ENCODE results near the gene IP6K1. TPM values are rescaled to one million over a fixed set of nuclear protein-coding genes. Genes with fewer than 3 reads are reported as not detected.

Gene IP6K1
- total RNA-seq, 2 experiments from 2014 or later = 33.3 to 36.0 TPM

- no peaks in the 10 kb centered on the region for H3K36me3 ChIP-seq (ENCODE audit: insufficient read depth, low read length)
- peaks cover 4% of the 10 kb centered on the region for H3K27me3 Mint-ChIP-seq
- ChIA-PET CTCF (interaction anchor here (0.7 to 6.2 kb wide), 22 partner anchors 9 to 140 kb away, joined by 3 to 103 read pairs (median 4); partner anchors contain the start of genes AMIGO3, IP6K1, MON1A and RBM6), POLR2A (interaction anchor here (0.6 to 4.7 kb wide), 20 partner anchors 10 to 782 kb away, joined by 3 to 83 read pairs (median 6); partner anchors contain the start of genes AMIGO3, GMPPB, GNAI2 and IP6K1)
- H3K27ac ChIP-seq (ENCODE audit: low read depth in 1 of 2, low read length in 2 of 2) = peak within 1 kb of the TSS; percentile 69 to 74
- H3K4me3 ChIP-seq (ENCODE audit: low read length) = peak within 1 kb of the TSS; percentile 85
- H3K36me3 Mint-ChIP-seq (ENCODE audit: low read depth) = peaks cover 6% of the 10 kb centered on the region
- no peaks in the 10 kb centered on the region for H3K9me3 Mint-ChIP-seq
- peak; percentile 87 for TF ChIP-seq CTCF (IDR thresholded peaks at IDR 0.05)
- H3K4me1 Mint-ChIP-seq (ENCODE audit: low read depth) = peaks cover 45% of the 10 kb centered on the region
- intact Hi-C loops (cut with DNase I, micrococcal nuclease) = loop anchor here (1.0 to 10.0 kb wide), 8 partner anchors 10 to 285 kb away; partner anchors contain the start of genes RBM5 (in 2 of the 2), IP6K1 (in 1 of the 2), MON1A (in 1 of the 2) and UBA7 (in 1 of the 2)
- DNase-seq = peak; percentile 82 to 95 (median 84)
- H3K4me3 Mint-ChIP-seq = peak within 1 kb of the TSS; percentile 90
- peaks cover 51% of the 10 kb centered on the region for H3K4me1 ChIP-seq (ENCODE audit: insufficient read depth, low read length)
- no peaks in the 10 kb centered on the region for H3K9me3 ChIP-seq (ENCODE audit: control insufficient read depth in 1 of 2, insufficient read depth in 1 of 2, low read length in 2 of 2)
- H3K27ac Mint-ChIP-seq = peak within 1 kb of the TSS; percentile 80
- ATAC-seq (ENCODE audit: poor library complexity) = peak; percentile 88
- no peaks in the 10 kb centered on the region for H3K27me3 ChIP-seq (ENCODE audit: control insufficient read depth in 1 of 2, insufficient read depth in 2 of 2, low read length in 2 of 2)
Measured at GRCh38 chr3:49802719-49803464, 16.6 kb upstream of the IP6K1 start, which contains the start of gene INKA1. TSS of gene INKA1 (plus strand) at chr3:49803261. CDS start at chr3:49803393, 132 bp downstream.

- Mint-ChIP-seq H3K9me3 (no peaks in the 10 kb centered on the region), H3K27me3 (peaks cover 4% of the 10 kb centered on the region), H3K4me3 (peak overlapping the region; percentile 52), H3K4me1 (ENCODE audit: low read depth) (peaks cover 28% of the 10 kb centered on the region), H3K27ac (no peak overlapping the region), H3K36me3 (ENCODE audit: low read depth) (no peaks in the 10 kb centered on the region)
- Histone ChIP-seq H3K4me3 (ENCODE audit: low read length) (no peak overlapping the region), H3K4me1 (ENCODE audit: insufficient read depth, low read length) (peaks cover 34% of the 10 kb centered on the region), H3K27ac (ENCODE audit: low read depth in 1 of 2, low read length in 2 of 2) (no peak overlapping the region), H3K27me3 (ENCODE audit: control insufficient read depth in 1 of 2, insufficient read depth in 2 of 2, low read length in 2 of 2) (no peaks in the 10 kb centered on the region), H3K36me3 (ENCODE audit: insufficient read depth, low read length) (no peaks in the 10 kb centered on the region), H3K9me3 (ENCODE audit: control insufficient read depth in 1 of 2, insufficient read depth in 1 of 2, low read length in 2 of 2) (no peaks in the 10 kb centered on the region)
- no peak for ATAC-seq (ENCODE audit: poor library complexity)
- CTCF ChIA-PET = interaction anchor here (1.4 to 6.2 kb wide), 2 partner anchors 8 to 39 kb away, joined by 3 to 103 read pairs; no protein-coding TSS in a partner anchor
- POLR2A ChIA-PET = interaction anchor here (1.2 to 4.7 kb wide), 4 partner anchors 12 to 38 kb away, joined by 3 to 83 read pairs (median 34); partner anchors contain the start of genes IP6K1 and UBA7
- intact Hi-C loops (cut with DNase I, micrococcal nuclease) = loop anchor here (5.0 to 10.0 kb wide), 2 partner anchors 126 to 284 kb away; partner anchors contain the start of genes MON1A (in 1 of the 2) and RBM5 (in 1 of the 2)
- no peak for TF ChIP-seq CTCF (IDR thresholded peaks at IDR 0.05)
- peak in 1 of 14 experiments; percentile 6 for DNase-seq
Measured at GRCh38 chr3:49801160-49801559, 14.8 kb upstream of the IP6K1 start.

GRCh38 chr3:49799761-49800160, 13.4 kb upstream of the IP6K1 start, which contains the start of gene CDHR4:
TSS of gene CDHR4 (minus strand) at chr3:49799873. CDS start at chr3:49799812, 61 bp downstream.
- Mint-ChIP-seq H3K36me3 (ENCODE audit: low read depth) (no peaks in the 10 kb centered on the region), H3K4me1 (ENCODE audit: low read depth) (peaks cover 14% of the 10 kb centered on the region), H3K4me3 (peak within 1 kb of the TSS; percentile 34), H3K9me3 (no peaks in the 10 kb centered on the region), H3K27me3 (peaks cover 4% of the 10 kb centered on the region), H3K27ac (no peak within 1 kb of the TSS)
- no peak within 1 kb of the TSS for H3K27ac ChIP-seq (ENCODE audit: low read depth in 1 of 2, low read length in 2 of 2)
- H3K4me3 ChIP-seq (ENCODE audit: low read length) = no peak within 1 kb of the TSS
- intact Hi-C loops (cut with DNase I, micrococcal nuclease) = loop anchor here (5.0 to 10.0 kb wide), 2 partner anchors 128 to 285 kb away; partner anchors contain the start of genes MON1A (in 1 of the 2) and RBM5 (in 1 of the 2)
- DNase-seq (peak in 1 of 14 experiments; percentile 13), ATAC-seq (ENCODE audit: poor library complexity) (no peak)
- peaks cover 20% of the 10 kb centered on the region for H3K4me1 ChIP-seq (ENCODE audit: insufficient read depth, low read length)
- TF ChIP-seq CTCF (IDR thresholded peaks at IDR 0.05) = no peak
- H3K27me3 ChIP-seq (ENCODE audit: control insufficient read depth in 1 of 2, insufficient read depth in 2 of 2, low read length in 2 of 2) = no peaks in the 10 kb centered on the region
- no peaks in the 10 kb centered on the region for H3K36me3 ChIP-seq (ENCODE audit: insufficient read depth, low read length)
- CTCF ChIA-PET = interaction anchor here (0.7 to 0.8 kb wide), 2 partner anchors 39 to 41 kb away, joined by 3 read pairs; no protein-coding TSS in a partner anchor
- POLR2A ChIA-PET = interaction anchor here (2.2 kb wide), 1 partner anchor 14 kb away, joined by 5 read pairs; the partner anchor contains the start of gene IP6K1
- no peaks in the 10 kb centered on the region for H3K9me3 ChIP-seq (ENCODE audit: control insufficient read depth in 1 of 2, insufficient read depth in 1 of 2, low read length in 2 of 2)

All from CD4-positive, alpha-beta T cell (primary cell).